ENCODE results near the gene NSMCE3. TPM values are rescaled to one million over a fixed set of nuclear protein-coding genes. Genes with fewer than 3 reads are reported as not detected.

Gene NSMCE3
- total RNA-seq, 1 donor from 2014 or later: 10.0 TPM

DNA sequence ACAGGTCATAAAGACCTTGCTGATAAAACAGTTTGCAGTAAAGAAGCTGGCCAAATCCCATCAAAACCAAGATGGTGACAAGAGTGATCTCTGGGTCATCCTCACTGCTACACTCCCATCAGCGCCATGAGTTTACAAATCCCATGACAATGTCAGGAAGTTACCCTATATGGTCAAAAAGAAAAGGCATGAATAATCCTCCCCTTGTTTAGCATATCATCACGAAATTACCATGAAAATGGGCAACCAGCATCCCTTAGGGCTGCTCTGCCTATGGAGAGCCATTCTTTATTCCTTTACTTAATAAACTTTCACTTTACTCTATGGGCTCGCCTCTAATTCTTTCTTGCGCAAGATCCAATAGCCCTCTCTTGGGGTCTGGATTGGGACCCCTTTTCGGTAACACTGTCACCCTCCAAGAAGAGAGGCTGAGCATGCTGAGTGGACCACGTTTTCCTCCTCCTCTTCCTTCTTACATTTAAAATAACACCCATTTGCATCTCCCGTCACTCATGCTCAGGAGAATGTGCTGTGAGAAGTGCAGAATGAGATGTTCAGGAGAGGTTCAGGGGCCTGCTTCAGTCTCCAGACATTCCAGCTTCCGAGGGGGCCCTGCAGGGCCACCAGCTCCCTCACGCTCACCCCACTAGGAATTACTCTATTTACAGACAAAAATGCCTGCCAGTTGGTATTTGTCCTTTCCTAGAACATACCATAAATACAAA is 47.3 kb downstream of the NSMCE3 start:
- intact Hi-C loops (cut with micrococcal nuclease): no loop called here
- H3K4me3 Mint-ChIP-seq: no peak overlapping the region
- no peaks in the 10 kb centered on the region for H3K36me3 Mint-ChIP-seq (ENCODE audit: low read depth)
- peaks cover 19% of the 10 kb centered on the region for H3K27me3 Mint-ChIP-seq
- no peak overlapping the region for H3K27ac Mint-ChIP-seq
- H3K4me1 Mint-ChIP-seq: no peaks in the 10 kb centered on the region
- DNase-seq: no peak
- H3K9me3 Mint-ChIP-seq: no peaks in the 10 kb centered on the region

DNA sequence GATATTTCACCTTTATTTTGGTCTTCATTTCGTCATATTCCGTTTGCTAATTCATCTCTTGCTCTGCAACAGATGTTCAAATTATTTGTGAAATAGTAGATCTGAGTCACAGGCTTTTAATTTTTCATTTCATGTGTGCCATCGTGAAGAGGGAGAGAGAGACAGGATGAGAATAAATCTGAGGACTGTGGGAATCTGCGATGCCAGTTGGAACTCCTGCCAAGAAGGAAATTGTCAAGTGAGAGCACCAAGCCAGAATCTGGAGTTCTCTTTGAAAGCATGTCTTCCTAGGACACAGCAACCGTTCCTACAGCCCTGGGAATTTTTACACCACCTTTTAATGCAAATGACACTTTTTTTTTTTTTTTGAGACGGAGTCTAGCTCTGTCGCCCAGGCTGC is 48.8 kb downstream of the NSMCE3 start:
- peaks cover 15% of the 10 kb centered on the region for H3K27me3 Mint-ChIP-seq
- DNase-seq: no peak
- no peak overlapping the region for H3K4me3 Mint-ChIP-seq

DNA sequence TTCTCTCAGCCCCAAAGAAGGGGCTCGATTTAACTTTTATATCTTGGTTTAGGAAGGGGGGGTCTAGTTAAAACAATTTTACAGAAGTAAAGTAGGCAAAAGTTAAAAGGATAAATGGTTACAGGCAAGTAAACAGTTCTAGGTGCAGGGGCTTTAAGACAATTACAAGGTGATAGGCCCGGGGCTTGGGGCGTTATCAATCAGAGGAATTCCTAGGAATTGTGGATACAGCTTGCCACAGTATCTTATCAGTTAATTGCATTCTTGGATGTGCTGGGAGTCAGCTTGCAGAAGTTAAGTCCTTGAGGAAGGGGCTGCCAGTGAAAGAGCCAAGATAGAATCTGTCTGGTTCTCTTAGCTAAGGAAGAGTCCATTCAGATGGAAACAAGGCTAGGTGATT is 52.7 kb downstream of the NSMCE3 start:
- Mint-ChIP-seq H3K4me3 (no peak overlapping the region), H3K27me3 (peaks cover 17% of the 10 kb centered on the region)
- intact Hi-C loops (cut with micrococcal nuclease): no loop called here

More for the DNA sequence above, 48.8 kb downstream of the NSMCE3 start:
- no peak overlapping the region for H3K27ac Mint-ChIP-seq
- no peaks in the 10 kb centered on the region for H3K9me3 Mint-ChIP-seq
- intact Hi-C loops (cut with micrococcal nuclease): no loop called here
- H3K4me1 Mint-ChIP-seq: no peaks in the 10 kb centered on the region
- H3K36me3 Mint-ChIP-seq (ENCODE audit: low read depth): no peaks in the 10 kb centered on the region

More for the DNA sequence above, 52.7 kb downstream of the NSMCE3 start:
- H3K36me3 Mint-ChIP-seq (ENCODE audit: low read depth): no peaks in the 10 kb centered on the region
- H3K4me1 Mint-ChIP-seq: peaks cover 2% of the 10 kb centered on the region
- no peak overlapping the region for H3K27ac Mint-ChIP-seq
- H3K9me3 Mint-ChIP-seq: peaks cover 3% of the 10 kb centered on the region
- DNase-seq: no peak

Measured in activated CD4-positive, alpha-beta T cell treated with anti-CD3 and anti-CD28 coated beads, Interleukin-2, amount 10 ng/mL, durations not matched to agents 24 days and 14 days (primary cell).